Right ventricle myocardium inferior (tissue), 1 donor: ENCODE measurements around the gene GTF2I. TPM values are rescaled to one million over a fixed set of nuclear protein-coding genes. Genes with fewer than 3 reads are reported as not detected.
"Not testable (repeated sequence)": the region's sequence is repeated elsewhere in the genome, so short reads cannot be mapped to it uniquely, and the experiment has no call there.

Experiments used
- ATAC-seq: fragments of 200-7000 bp; cut with Tn5 transposase; one replicate; pipeline ENCODE4 v1.9.1; 2020; ENCODE audit warnings: mild to moderate bottlenecking, moderate library complexity
- DNase-seq: peaks from one replicate; pipeline ENCODE4 v3.0.0; 2021; ENCODE audit errors: missing footprints
- intact Hi-C: fragments of 100-400 bp; cut with DNase I; formaldehyde crosslinking; loops from one replicate; pipeline ENCODE4 v1.11.0; 2022
- long read RNA-seq: library from polyadenylated mRNA; unstranded; transcript quantifications from one replicate; pipeline ENCODE4 v2.0.0, GENCODE V29; 2021
- total RNA-seq: library from RNA; stranded (reverse); fragmentation: NEBNext Ultra II Directional; extraction: Animal tissue kit (Norgen Biotek cat#: 25700); gene quantifications from one replicate; pipeline ENCODE4 v1.2.1, GENCODE V29; 2021
- donor health status: DM: no; HTN: yes; CAD: no; lungs with severe emphysema.

GTF2I gene
- 121 TPM for total RNA-seq
- long read RNA-seq, full-length matches to known transcripts, result 11 of 26 reads
- long read RNA-seq, partial matches to known transcripts, result 12 of 26 reads
- long read RNA-seq, other reads (novel, unspliced or antisense), result 3 of 26 reads

- intact Hi-C loops, result loop anchor here (5.0 to 10.0 kb wide), 4 partner anchors 45 to 483 kb away; partner anchors contain the start of genes EIF4H and GTF2IRD1
- DNase-seq (no peak), ATAC-seq (peak; percentile 40)
Observed at GRCh38 chr7:74657692-74658177, at the start of gene GTF2I. GTF2I (plus strand) TSS chr7:74657718; CDS start chr7:74689129, 31,411 bp downstream.

GRCh38 chr7:74612015-74612829 is 45.3 kb upstream of the GTF2I start:
- intact Hi-C loops, result no loop called here
- ATAC-seq (peak; percentile 23), DNase-seq (no peak)

- DNase-seq, result no peak
- no peak for ATAC-seq
- intact Hi-C loops, result no loop called here
Observed at GRCh38 chr7:74615933-74616780, 41.4 kb upstream of the GTF2I start.

- no peak for DNase-seq
Observed at GRCh38 chr7:74617180-74617744, 40.3 kb upstream of the GTF2I start.

GRCh38 chr7:74619235-74619860 is 38.2 kb upstream of the GTF2I start:
- intact Hi-C loops, result no loop called here
- no peak for ATAC-seq

More at GRCh38 chr7:74617180-74617744, 40.3 kb upstream of the GTF2I start:
- intact Hi-C loops, result no loop called here
- ATAC-seq, result no peak

GRCh38 chr7:74622228-74622749 is 35.2 kb upstream of the GTF2I start:
- intact Hi-C loops, result no loop called here
- no peak for DNase-seq
- ATAC-seq, result no peak

More at GRCh38 chr7:74619235-74619860, 38.2 kb upstream of the GTF2I start:
- DNase-seq, result no peak

GRCh38 chr7:74623135-74623534 is 34.4 kb upstream of the GTF2I start:
- no peak for ATAC-seq
- intact Hi-C loops, result no loop called here
- DNase-seq, result no peak

- ATAC-seq (peak; percentile 39), DNase-seq (no peak)
- intact Hi-C loops, result loop anchor here (2.0 kb wide), 1 partner anchor 35 kb away; no protein-coding TSS in a partner anchor
Observed at GRCh38 chr7:74625446-74625845, 32.1 kb upstream of the GTF2I start.

GRCh38 chr7:74627661-74628411 is 29.7 kb upstream of the GTF2I start:
- intact Hi-C loops, result no loop called here
- DNase-seq, result no peak
- peak; percentile 71 for ATAC-seq

- ATAC-seq (no peak), DNase-seq (no peak)
- intact Hi-C loops, result no loop called here
Observed at GRCh38 chr7:74632505-74632904, 25.0 kb upstream of the GTF2I start.

GRCh38 chr7:74633451-74633921 is 24.0 kb upstream of the GTF2I start:
- ATAC-seq (no peak), DNase-seq (no peak)
- intact Hi-C loops, result no loop called here

GRCh38 chr7:74637745-74638144 is 19.8 kb upstream of the GTF2I start:
- DNase-seq, result no peak
- no peak for ATAC-seq
- intact Hi-C loops, result no loop called here

- intact Hi-C loops, result loop anchor here (10.0 kb wide), 2 partner anchors 65 to 475 kb away; partner anchors contain the start of gene EIF4H
- not testable (repeated sequence) for DNase-seq
Observed at GRCh38 chr7:74650055-74650454, 7.5 kb upstream of the GTF2I start.

GRCh38 chr7:74650493-74651132 is 6.9 kb upstream of the GTF2I start:
- ATAC-seq, result peak; percentile 26
- not testable (repeated sequence) for DNase-seq
- intact Hi-C loops, result loop anchor here (10.0 kb wide), 2 partner anchors 66 to 476 kb away; partner anchors contain the start of gene EIF4H

More at GRCh38 chr7:74650055-74650454, 7.5 kb upstream of the GTF2I start:
- ATAC-seq, result peak; percentile 77

- not testable (repeated sequence) for ATAC-seq, DNase-seq
- intact Hi-C loops, result loop anchor here (10.0 kb wide), 2 partner anchors 66 to 476 kb away; partner anchors contain the start of gene EIF4H
Observed at GRCh38 chr7:74651133-74651504, 6.4 kb upstream of the GTF2I start.

GRCh38 chr7:74653686-74654181 is 3.8 kb upstream of the GTF2I start:
- DNase-seq (no peak), ATAC-seq (no peak)
- intact Hi-C loops, result loop anchor here (10.0 kb wide), 2 partner anchors 69 to 479 kb away; partner anchors contain the start of gene EIF4H
